GM21619 (cell line): ENCODE data around the gene PCNX2.
A peak's percentile ranks its signal among the peaks of the same experiment; 100 is the strongest.

Experiments
- ATAC-seq: cut with Tn5 transposase; IDR thresholded peaks from one replicate; pipeline ENCODE4 v1.9.1; 2021; ENCODE audit not compliant: unreplicated experiment

The PCNX2 gene

DNA sequence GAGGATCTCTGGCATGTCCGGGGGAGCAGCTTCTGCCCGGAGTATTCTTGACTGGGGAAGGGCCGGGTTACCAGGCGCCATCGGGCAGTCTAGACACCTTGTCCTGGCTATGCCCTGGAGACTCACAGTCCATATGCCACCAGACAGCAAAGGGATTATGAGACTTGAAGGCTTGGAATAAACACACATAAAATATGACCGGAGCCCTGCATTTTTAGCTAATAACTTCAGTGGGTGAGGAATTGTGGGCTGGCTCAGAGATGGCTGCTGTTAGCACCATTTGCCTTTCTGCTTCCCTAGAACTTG is 329.7 kb downstream of the PCNX2 start:
- ATAC-seq = no peak

DNA sequence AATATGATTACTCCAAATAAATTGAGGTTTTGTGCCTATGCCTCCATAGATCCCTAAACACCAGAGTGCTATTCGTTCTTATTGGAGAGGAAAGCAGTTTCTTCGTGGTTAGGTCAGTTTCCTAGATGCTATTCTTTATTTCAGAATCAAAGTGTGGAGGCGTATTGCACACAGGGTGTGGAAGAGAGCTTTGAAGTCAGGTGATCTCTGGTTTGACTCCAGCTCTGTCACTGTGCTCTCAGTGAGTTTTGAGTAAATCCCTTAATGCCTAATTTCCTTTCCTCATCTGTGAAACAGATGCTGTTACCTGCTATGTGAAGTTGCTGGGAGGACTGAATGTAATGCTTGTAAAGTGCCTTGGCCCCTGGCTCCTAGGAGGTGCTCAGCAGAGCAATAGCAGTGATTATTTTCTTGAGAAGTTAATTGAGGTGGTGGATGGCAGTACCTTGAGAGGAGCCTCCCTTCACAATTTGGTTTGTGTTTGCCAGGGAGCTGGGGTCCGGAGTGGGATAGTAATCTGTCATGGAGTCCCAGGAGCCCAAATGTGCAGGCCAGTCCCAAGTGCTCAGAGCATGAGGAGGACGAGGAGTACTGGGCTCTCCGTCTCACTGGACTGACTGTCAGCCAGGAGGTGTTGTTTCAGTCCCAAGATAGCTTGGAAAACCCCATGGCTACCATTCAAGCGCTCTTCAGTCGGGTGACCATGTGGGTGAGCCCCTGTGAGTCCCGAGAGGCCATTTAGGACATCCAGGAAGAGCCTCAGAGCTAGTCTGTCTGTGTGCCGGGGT is 330.2 kb downstream of the PCNX2 start:
- peak; percentile 46 for ATAC-seq

DNA sequence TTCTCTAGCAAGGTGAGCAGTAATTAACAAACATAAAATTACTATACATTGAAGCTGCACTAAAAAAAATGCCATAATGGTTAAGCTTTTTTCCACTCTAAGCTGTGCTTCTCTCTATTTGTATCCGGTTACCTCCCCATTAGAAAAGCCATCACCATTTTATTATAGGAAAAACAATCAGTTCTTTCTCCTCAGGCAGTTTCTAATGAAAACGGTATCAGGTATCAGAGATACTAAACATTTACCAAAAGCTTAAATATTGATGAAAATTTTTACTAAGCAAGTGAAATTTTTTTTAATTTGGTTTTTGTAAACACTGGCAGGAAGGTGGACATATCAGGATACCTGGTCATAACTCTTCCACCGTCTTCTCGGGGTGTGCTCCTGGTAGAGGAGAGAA is 330.9 kb downstream of the PCNX2 start:
- no peak for ATAC-seq

DNA sequence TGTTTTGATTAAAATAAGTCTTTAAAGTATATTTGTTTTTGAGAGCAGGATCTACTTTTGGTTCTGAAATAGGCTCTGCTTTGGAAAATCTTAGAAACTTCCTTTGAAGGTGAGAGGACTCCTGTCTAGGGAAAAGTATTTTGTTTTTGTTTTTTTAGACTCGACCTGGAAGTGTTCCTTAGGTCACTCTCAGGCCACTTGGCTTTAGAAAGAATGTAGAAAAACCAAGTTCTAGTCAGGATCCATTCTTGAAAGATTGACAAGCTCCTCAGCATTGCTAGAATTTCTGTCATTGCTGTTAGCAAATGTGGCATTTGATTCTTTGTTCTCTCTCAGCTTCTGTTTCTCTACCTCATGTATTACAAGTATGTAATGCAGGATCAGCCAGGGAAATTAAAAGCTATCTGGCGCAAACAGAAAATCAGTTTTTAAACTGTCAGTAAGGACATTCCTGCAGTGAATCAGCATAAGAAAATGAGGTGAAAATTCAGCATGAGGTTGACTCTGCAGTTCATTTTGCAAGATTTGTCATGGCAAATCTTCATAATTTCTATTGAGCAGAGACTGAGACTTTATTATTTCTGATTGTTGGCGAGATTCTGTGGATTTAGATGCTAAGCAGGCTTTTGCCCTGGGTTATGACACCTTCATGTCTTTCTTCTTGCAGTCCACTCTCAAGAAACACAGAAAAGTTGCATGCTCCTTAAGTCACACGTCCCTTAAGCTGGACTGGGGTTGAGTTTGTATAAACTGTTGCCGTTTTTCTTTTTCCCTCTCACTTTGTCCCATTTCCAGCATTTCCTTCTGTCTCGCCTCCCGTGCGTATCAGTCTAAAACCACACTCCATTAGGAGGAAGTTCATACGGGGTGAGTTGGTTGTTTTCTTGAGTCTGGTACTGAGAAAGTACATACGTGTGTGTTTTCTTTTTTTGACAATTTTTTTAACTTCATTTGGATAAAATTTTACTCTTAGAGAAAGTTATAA is 332.5 kb downstream of the PCNX2 start:
- no peak for ATAC-seq

DNA sequence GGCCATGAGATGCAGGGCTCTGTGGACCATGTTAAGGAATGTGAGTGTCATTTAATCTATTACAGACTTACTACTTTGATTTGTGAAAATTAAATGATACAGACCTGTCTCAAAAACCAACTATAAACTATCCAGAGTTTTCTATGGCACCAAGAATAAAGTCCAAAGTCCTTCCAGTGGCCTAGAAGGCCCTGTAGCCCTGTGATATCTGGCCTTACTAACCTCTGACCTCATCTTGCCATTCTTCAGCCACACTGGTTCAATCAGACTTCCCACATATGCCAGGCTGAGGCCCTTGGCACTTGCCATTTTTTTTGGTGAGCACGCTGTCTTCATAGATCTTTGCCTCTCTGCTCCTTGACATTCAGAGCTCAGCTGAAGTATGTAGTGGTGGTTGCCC is 337.5 kb downstream of the PCNX2 start:
- ATAC-seq = no peak

DNA sequence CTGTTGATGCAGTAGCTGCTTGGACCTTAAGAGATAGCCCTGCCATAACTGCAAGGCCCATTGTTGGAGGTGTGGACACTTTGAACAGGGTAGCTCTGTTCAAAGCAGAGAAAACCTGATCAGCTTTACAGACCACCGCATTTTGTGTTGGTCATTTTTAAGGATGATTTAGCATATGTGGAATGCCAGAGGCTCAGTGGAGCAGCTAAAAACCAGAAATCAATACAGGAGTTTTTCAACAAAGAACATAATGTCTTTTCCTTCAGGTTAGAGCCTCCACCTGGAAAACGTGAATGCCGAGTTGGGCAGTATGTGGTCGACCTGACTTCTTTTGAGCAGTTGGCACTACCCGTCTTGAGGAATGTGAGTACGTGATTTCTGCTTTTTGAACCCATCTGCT is 339.4 kb downstream of the PCNX2 start:
- no peak for ATAC-seq

DNA sequence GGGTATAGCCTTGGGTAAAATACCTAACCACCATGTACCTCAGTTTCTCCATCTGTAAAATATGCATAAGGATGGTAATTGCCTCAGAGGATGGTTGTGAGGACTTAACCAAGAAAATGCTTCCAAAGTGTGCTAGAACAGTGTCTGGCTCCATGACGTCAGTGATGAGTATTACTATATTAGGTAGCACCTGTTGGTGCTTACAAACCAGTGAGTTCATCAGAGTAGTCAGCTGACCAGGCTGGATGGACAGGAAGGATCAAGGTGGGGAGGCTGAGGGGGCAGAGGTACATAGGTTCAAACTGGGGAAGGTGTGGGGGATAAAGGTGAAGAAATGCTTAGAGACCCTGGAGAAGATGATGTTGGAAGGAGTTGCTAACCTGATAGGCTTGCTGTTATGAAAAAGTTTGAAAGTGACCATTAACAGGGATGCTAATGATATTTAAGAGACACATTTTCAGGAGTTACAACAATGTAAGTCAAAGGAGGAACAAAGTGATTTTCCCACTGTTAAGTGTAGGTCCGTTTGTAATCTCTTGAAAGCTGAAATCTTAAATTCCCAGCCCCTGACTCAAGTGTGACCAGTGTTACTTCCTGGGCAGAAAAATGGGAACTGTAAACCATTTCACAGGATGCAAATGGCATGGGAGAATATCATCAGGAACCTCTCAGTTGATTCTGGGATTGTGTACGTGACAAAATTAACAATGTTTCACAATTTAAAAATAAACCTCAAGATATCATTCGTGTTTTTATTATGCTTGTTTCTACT is 340.7 kb downstream of the PCNX2 start:
- no peak for ATAC-seq

DNA sequence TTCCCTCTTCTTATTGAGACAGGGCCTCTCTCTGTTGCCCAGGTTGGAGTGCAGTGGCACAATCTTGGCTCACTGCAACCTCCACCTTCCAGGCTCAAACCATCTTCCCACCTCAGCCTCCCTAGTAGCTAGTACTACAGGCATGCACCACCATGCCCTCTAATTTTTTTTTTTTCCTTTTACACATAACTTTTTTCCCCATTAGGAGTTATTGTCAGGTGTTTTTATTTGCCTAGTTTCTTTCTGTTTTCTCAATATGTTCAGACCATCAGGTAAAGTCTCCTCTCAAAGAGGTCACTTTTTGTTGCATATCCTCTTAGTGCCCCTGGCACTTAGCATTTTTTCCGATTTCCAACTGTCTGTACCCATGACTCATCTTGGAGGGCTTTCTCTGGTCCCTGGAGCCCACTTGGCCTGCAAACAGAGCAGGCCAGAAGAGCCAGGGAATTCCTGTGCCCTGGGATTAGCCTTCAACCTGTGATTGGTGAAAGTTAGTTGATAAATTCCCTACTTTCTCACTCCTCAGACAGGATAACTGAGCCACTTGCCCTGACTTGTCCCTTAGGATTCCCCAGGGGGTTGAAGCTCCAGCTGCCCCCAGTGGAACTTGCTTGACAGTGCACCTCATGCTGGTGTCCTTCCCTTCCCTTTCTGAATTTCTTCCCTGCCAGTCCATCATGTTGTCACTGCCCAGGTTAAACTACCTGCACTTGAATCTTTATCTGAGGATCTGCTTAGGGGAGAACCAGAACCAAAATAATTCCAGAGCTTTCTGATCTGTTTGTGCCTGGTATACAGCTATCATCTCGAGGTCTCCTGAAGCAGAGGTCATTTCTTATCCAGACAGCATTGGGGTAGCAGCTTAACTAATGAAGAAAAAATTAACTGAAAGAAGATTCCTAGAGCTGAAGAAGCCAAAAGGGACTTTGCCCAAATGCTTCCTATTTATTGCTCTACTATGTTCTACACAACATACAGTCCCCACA is 342.7 kb downstream of the PCNX2 start:
- peak; percentile 43 for ATAC-seq

DNA sequence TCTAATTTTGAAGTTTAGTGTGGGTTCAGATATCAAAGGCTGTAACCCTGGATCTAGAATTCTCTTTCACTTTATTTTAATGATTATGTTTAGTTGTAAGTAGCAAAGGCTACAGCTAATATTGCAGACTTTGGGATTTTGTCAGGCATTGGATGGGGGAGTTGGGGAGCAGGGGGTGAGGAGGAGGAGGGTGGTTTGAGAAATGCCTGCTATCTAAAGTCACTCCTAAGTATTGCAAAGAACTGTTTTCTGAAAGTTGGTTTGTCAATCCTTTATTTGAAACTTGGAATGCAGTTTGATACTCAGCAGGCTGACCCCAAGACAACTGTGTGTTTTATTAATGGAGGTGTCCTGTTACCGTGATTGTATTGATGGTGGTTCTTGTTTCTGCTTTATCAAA is 343.9 kb downstream of the PCNX2 start:
- no peak for ATAC-seq

DNA sequence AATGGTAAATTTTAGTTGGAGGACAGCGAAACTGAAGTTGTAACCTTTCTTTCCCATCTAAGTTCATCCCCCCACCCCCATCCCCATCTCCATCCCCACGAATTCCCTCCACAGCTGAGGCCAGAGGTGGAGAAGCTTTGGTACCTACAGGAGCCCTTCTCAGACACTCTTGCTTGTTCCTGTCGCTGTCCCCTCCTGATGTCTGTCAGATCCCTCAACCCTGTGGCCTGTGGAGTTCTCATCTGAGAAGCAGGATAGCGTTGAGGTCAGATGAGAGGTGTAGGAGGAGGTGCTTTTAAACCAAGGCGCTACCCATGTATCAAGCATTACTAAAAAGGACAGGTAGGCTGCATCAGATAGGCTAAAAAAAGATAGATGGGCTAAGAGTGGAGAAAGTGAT is 344.3 kb downstream of the PCNX2 start:
- ATAC-seq = peak; percentile 23

DNA sequence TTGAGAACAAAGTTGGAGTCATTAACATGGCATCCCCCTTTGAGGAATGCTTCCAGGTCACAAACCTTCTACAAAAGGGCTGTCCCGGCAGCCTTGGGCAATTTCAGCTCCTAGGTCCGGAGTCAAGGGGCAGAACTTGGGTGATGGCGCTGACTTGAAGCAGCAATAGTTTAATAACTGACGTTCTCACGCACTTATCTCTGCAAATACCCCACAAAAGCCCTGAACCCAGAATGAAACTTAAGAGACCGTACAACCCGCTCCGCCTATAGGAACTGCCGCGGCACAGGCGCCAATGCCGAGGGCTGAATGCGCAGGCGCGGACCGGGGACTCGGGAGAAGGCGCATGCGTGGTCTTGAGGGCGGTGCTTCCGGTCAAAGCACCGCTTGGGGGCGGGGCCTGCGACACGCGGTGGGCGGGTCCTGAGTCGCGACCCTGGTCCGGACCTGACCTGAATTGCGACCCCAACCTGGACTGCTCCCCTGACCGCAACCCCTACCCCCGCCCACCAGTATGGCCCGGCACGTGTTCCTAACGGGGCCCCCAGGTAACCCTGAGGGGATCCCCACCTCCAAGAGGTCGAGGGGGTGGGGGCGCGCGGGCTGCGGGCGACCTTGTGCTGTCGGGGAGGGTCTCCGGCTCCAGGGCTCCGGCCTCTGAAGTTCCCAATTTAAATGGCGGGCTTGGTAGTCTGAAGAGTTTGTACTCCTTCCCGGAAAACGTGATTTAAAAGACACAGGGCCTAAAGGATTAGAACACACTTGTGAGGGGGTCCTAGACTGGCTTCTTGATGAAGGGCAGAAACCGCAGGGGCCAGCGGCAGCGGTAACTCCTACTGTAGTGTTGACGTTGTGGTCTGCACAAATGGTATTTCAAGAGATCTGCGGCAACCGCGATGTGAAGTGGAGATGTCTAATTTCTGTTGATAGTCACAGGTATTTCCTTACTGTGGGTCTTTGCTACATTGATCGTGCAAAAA is 345.0 kb downstream of the PCNX2 start, which contains the start of gene NTPCR:
TSS of gene NTPCR (plus strand) at position 415 of the 980 bp plus-strand sequence. CDS start at position 515, 100 bp downstream.
- peak; percentile 91 for ATAC-seq

DNA sequence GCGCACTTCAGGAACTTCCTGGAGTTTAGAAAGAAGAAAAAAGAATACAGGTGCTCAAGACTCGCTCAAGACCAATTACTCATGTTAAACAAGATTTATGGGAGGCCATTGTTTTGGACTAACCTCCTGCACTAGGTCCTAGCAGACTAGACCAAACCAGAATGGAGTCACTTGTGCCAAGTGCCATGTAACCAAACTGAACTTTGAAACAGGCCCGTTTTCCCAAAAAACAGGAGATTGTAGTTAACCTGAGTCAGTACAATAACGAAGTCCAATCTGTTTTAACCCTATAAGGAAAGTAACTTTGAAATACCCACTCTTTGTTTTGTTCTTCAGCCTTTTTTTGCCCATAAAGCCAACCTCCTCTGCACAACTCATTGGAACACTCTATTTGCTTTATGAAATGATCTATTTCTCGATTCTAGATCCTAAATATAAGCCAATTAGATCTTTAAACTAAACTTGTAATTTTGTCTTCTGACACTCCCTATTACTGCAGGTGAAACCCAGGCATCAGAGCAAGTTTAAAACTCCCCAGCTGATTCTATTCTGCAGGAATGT is 345.8 kb downstream of the PCNX2 start:
- no peak for ATAC-seq

DNA sequence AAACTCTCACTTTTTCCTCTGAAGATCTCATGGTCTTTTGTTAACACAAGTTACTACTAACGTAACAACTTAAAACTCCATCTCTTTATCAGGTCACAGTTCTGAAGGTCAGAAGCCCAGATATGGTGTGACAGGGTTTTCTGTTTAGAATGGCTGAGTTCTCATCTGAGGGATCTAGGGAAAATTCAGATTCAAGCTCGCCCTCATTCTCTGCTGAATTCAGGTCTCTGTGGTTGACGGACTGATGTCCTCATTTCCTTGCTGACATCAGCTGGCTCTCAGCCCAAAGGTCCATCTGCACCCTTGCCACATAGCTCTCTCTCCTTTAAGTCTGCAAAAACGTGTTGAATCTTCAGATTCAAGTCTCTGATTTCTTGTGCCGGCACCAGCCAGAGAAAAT is 351.2 kb downstream of the PCNX2 start:
- no peak for ATAC-seq

DNA sequence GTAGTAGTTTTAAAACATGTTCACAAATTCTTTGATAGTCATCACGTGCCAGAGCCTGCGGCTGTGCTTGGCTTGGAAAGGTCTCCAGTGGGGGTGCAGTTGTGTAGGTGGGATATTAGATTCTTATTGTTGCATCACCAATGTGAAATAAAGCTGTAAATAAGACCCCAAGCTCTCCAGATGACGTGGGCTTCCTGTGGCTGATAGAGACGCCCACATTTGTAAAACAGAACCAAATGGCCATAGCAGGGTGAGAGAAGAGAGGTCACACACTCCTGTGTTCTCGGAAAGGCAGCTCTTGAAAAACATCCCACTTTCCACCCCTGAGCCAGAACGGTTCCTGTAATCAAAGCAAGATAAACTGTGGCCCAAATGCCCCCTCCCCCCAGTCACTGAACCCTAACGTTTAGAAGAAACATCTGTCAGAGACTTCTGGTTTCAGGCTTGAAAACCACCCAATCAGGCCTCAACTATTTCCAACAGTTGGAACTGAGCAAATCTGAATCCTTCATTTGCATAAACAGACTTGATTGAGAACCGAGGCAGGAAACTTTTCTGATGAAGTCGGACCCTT is 351.8 kb downstream of the PCNX2 start:
- ATAC-seq = peak; percentile 46

DNA sequence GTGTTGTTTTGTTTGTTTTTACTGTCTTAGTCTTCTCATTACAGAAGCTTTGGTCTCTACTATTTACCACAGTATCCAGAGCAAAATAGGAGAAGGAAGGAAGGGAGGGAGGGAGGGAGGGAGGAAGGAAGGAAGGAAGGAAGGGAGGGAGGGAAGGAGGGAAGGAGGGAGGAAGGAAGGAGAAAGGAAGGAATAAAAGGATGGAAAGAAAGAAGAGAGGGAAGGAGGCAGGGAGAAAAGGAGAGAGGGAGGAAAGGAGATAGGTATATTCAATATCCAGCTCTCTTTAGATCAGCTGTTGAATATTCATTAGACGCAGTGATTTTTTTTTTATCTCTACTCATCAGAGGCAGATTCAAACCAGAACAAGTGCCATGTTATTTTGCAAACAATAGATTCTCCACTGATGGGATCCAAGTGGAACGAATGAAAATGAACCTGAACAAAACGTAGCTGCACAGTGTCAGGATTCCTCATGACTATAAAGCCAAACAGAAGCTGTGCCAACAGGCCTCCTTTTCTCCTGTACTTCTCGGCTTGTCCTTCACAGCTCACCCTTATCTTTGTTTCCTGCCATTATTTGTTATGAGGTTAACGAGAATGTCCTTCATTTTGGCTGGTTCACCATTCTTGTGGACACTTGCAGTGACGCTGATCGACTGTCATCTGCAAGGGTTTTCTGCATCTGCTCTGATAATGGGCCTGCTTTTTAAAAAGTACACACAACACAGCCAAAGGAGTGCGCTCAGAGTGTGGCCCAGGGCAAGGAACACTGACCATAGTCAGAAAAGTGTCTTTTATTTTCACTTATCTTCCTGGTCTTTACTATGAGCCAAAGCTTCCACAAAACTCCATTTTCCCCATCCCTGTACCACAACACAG is 352.9 kb downstream of the PCNX2 start:
- ATAC-seq = no peak

DNA sequence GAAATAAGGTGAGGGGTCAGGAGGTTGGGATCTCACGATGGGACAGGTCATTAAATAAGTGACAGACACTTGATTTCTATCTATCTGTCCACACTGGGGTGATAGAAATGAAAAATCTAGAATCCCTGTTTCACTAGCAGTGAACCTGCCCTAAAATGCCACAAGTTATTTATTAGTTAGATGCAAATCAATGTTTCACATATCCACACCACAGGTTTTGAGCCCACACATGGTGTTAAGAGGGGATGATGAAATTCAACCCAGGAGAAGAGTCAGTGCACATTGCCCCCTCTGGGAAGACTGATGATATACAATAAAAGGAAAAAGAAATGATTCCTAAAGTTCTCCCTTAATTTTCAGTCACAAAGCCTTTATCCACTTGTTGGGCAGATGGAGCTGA is 355.3 kb downstream of the PCNX2 start:
- ATAC-seq = peak; percentile 72

DNA sequence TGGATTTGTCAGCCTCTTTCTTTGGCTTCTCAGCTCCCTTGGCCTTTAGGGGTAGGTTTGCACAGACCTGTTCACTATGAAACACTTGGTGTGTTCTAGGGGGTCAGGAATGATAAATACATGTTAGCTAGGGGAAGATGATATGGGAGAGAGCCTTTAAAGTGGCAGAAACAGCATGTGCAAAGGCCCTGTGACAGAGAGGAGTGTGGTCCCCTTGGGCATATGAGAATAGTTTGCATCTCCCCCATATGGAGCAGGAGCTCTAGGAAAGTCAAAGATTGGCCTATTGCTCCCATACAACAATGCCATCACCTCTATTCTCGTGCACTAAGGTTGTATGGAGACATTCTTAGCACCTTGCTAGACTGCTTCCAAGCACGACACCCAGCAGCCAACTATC is 355.8 kb downstream of the PCNX2 start:
- ATAC-seq = no peak
